Neural cell (in vitro differentiated cells): Measurements from ENCODE around the gene SSTR5. TPM values are rescaled to one million over a fixed set of nuclear protein-coding genes. Genes with fewer than 3 reads are reported as not detected.

Experiments used
- H2AFZ ChIP-seq: fragments of 200-600, 300-800 bp; sonication (generic), shearing (Covaris generic); 2 replicates; pipeline ENCODE4 v1.6.0; 2014; ENCODE audit warnings: low read depth, mild to moderate bottlenecking, antibody characterized with exemption, low read length, moderate library complexity
- H3F3A ChIP-seq: fragments of 200-600 bp; shearing (Covaris generic); 2 replicates; pipeline ENCODE4 v1.6.1; 2016; ENCODE audit warnings: mild to moderate bottlenecking, moderate library complexity, mixed read lengths, antibody characterized with exemption, low read length; ENCODE audit not compliant: insufficient read depth, poor library complexity, severe bottlenecking
- H3K27ac ChIP-seq: fragments of 200-600, 300-800 bp; sonication (generic), shearing (Covaris generic); 2 replicates; pipeline ENCODE4 v1.5.1; 2014; ENCODE audit warnings: mild to moderate bottlenecking, low read length, moderate library complexity
- H3K27me3 ChIP-seq: fragments of 300-800, 200-600 bp; sonication (generic), shearing (Covaris generic); 2 replicates; pipeline ENCODE4 v1.6.0; 2014; ENCODE audit warnings: mild to moderate bottlenecking, low read depth, low read length, moderate library complexity; ENCODE audit not compliant: insufficient read depth
- H3K36me3 ChIP-seq: fragments of 300-800, 200-600 bp; sonication (generic), shearing (Covaris generic); 2 replicates; pipeline ENCODE4 v1.5.1; 2014; ENCODE audit warnings: mild to moderate bottlenecking, antibody characterized with exemption, low read length, moderate library complexity; ENCODE audit not compliant: insufficient read depth
- H3K4me2 ChIP-seq: fragments of 300-800, 200-600 bp; sonication (generic), shearing (Covaris generic); 2 replicates; pipeline ENCODE4 v1.6.0; 2014; ENCODE audit warnings: mild to moderate bottlenecking, low read length
- H3K4me3 ChIP-seq: fragments of 300-800, 200-600 bp; sonication (generic), shearing (Covaris generic); 2 replicates; pipeline ENCODE4 v1.5.1; 2014; ENCODE audit warnings: mild to moderate bottlenecking, low read length, moderate library complexity
- H3K79me2 ChIP-seq: fragments of 200-600 bp; shearing (Covaris generic); replicated peaks from 2 replicates; pipeline ENCODE4 v1.6.0; 2014; ENCODE audit warnings: mild to moderate bottlenecking, low read length, moderate library complexity; ENCODE audit not compliant: insufficient read depth
- H3K9ac ChIP-seq: fragments of 300-800, 200-600 bp; sonication (generic), shearing (Covaris generic); 2 replicates; pipeline ENCODE4 v1.6.1; 2016; ENCODE audit warnings: mild to moderate bottlenecking, low read length, mixed read lengths
- H3K9me2 ChIP-seq: fragments of 200-600 bp; shearing (Covaris generic); 2 replicates; pipeline ENCODE4 v1.6.1; 2016; ENCODE audit warnings: mild to moderate bottlenecking, low read length, mixed read lengths; ENCODE audit not compliant: insufficient read depth
- H3K9me3 ChIP-seq: fragments of 200-600, 300-800 bp; sonication (generic), shearing (Covaris generic); 2 replicates; pipeline ENCODE4 v1.6.1; 2016; ENCODE audit warnings: mild to moderate bottlenecking, mixed run types, low read length, moderate library complexity, mixed read lengths
- H4K20me1 ChIP-seq: fragments of 200-600 bp; shearing (Covaris generic); 2 replicates; pipeline ENCODE4 v1.6.1; 2016; ENCODE audit warnings: mild to moderate bottlenecking, mixed run types; ENCODE audit not compliant: insufficient read depth
- CTCF ChIP-seq: fragments of 450-650 bp; IDR thresholded peaks from 2 replicates; pipeline ENCODE4 v1.5.1; 2014; ENCODE audit warnings: antibody characterized with exemption, mild to moderate bottlenecking, moderate library complexity; ENCODE audit not compliant: poor library complexity, severe bottlenecking
- EP300 ChIP-seq: fragments of 450-650 bp; conservative IDR thresholded peaks from 2 replicates; pipeline ENCODE4 v1.6.1; 2014; ENCODE audit warnings: antibody characterized with exemption, mild to moderate bottlenecking, moderate library complexity; ENCODE audit not compliant: poor library complexity, severe bottlenecking
- EZH2 ChIP-seq: fragments of 200-600, 300-800 bp; shearing (Covaris generic), sonication (generic); IDR thresholded peaks from 2 replicates; pipeline ENCODE4 v1.6.1; 2014; ENCODE audit warnings: antibody characterized with exemption, low read length, borderline replicate concordance, mild to moderate bottlenecking; ENCODE audit not compliant: insufficient read depth, poor library complexity, severe bottlenecking
- POLR2AphosphoS5 ChIP-seq: IDR thresholded peaks from 2 replicates; pipeline ENCODE4 v1.6.1; 2012
- RAD21 ChIP-seq: fragments of 450-650 bp; conservative IDR thresholded peaks from 2 replicates; pipeline ENCODE4 v1.6.1; 2014; ENCODE audit warnings: antibody characterized with exemption, mild to moderate bottlenecking, moderate library complexity
- SMC3 ChIP-seq: fragments of 450-650 bp; conservative IDR thresholded peaks from 2 replicates; pipeline ENCODE4 v1.6.1; 2014; ENCODE audit warnings: antibody characterized with exemption, mild to moderate bottlenecking, moderate library complexity; ENCODE audit not compliant: poor library complexity
- TAF1 ChIP-seq: IDR thresholded peaks from 2 replicates; pipeline ENCODE4 v1.6.1; 2012; ENCODE audit warnings: low read depth
- polyA plus RNA-seq: library from polyadenylated mRNA; depleted of rRNA; stranded (reverse); fragments of >200 nt; gene quantifications from 2 replicates; pipeline ENCODE4 v1.2.3, GENCODE V29; 2014
- TF ChIP-seq, protein P1 (sequence below): IDR thresholded peaks from 2 replicates; pipeline ENCODE4 v1.6.1; 2012; ENCODE audit warnings: borderline replicate concordance

SSTR5 gene
- polyA plus RNA-seq, 1 donor from 2014 or later, result not detected

DNA sequence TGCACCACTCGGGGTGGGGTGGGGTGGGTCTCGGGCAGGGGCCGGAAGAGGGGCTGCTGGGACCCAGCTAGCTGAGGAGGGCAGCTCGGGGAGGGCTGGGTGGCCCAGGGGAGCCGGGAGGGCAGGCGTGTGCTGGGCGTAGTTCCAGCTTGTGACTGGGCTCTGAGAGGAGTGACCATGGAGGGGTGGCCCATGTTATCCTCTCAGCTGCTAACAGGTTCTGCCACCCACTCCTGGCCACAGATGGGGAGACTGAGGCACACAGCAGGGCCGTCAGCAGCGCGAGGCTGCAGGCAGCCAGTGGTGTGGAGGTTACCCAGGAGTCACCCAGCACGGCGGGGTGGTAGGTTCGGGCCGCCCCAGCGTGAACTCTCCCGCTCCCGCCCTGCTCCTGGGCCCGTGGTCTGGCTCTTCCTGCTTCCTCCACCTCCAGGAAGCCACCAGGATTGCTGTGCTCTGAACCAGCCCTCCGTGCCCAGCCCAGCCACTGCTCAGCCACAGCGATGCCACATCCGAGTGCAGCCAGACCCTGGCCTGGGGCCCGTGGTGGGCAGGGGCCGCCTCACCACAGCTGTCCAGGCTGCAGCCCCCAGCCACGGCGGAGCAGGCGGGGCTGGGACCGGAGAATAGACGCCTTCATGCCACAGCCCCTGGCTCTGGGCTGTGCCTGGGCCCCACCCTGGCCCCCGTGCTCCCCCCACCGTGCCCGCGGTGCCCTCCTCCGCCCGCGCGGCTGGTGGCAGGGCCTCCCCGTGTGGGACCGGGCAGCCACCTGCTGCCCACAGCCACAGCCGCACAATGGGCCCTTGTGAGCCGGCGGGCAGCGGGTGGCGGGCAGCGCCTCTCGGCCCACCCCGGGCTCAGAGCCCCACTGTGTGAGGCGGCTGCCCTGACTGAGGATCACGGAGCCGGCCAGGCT, 26.3 kb upstream of the SSTR5 start:
- H3K9me2 ChIP-seq, result no peaks in the 10 kb centered on the region
- TF ChIP-seq SMC3 (no peak), TAF1 (no peak), RAD21 (no peak), EP300 (no peak), CTCF (no peak), POLR2AphosphoS5 (no peak), EZH2 (no peak)
- TF ChIP-seq, protein P1, sequence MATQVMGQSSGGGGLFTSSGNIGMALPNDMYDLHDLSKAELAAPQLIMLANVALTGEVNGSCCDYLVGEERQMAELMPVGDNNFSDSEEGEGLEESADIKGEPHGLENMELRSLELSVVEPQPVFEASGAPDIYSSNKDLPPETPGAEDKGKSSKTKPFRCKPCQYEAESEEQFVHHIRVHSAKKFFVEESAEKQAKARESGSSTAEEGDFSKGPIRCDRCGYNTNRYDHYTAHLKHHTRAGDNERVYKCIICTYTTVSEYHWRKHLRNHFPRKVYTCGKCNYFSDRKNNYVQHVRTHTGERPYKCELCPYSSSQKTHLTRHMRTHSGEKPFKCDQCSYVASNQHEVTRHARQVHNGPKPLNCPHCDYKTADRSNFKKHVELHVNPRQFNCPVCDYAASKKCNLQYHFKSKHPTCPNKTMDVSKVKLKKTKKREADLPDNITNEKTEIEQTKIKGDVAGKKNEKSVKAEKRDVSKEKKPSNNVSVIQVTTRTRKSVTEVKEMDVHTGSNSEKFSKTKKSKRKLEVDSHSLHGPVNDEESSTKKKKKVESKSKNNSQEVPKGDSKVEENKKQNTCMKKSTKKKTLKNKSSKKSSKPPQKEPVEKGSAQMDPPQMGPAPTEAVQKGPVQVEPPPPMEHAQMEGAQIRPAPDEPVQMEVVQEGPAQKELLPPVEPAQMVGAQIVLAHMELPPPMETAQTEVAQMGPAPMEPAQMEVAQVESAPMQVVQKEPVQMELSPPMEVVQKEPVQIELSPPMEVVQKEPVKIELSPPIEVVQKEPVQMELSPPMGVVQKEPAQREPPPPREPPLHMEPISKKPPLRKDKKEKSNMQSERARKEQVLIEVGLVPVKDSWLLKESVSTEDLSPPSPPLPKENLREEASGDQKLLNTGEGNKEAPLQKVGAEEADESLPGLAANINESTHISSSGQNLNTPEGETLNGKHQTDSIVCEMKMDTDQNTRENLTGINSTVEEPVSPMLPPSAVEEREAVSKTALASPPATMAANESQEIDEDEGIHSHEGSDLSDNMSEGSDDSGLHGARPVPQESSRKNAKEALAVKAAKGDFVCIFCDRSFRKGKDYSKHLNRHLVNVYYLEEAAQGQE, result no peak
- no peaks in the 10 kb centered on the region for H3K36me3 ChIP-seq
- H3K9me3 ChIP-seq, result no peaks in the 10 kb centered on the region
- no peak overlapping the region for H3K9ac ChIP-seq
- H3K4me3 ChIP-seq, result no peak overlapping the region
- H3K4me2 ChIP-seq, result no peak overlapping the region
- no peaks in the 10 kb centered on the region for H3K79me2 ChIP-seq
- no peak overlapping the region for H3K27ac ChIP-seq
- no peaks in the 10 kb centered on the region for H4K20me1 ChIP-seq
- H3F3A ChIP-seq, result no peaks in the 10 kb centered on the region
- no peak overlapping the region for H2AFZ ChIP-seq
- H3K27me3 ChIP-seq, result no peaks in the 10 kb centered on the region

DNA sequence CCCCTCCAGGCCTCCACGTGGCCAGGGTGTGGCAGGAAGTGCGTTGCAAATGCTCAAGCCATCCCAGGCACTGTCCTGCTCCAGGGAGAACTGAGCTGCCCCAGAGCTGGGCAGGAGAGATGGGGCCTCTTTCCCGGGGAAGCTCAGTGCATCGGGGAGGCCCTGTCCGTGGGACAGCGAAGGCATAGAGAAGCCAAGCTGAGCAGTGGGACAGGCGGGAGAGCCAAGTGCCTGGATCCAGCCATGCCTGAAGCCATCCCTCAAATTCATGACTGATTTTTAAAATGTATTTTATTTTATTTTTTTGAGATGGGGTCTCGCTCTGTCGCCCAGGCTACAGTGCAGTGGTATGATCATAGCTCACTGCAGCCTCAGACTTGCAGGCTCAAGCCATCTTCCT, 25.4 kb upstream of the SSTR5 start:
- no peaks in the 10 kb centered on the region for H3K79me2 ChIP-seq
- H2AFZ ChIP-seq, result no peak overlapping the region
- no peak overlapping the region for H3K27ac ChIP-seq
- H3K4me2 ChIP-seq, result no peak overlapping the region
- no peaks in the 10 kb centered on the region for H3K36me3 ChIP-seq
- no peaks in the 10 kb centered on the region for H4K20me1 ChIP-seq
- no peaks in the 10 kb centered on the region for H3F3A ChIP-seq
- no peak overlapping the region for H3K4me3 ChIP-seq
- H3K9me2 ChIP-seq, result no peaks in the 10 kb centered on the region
- H3K27me3 ChIP-seq, result no peaks in the 10 kb centered on the region
- no peaks in the 10 kb centered on the region for H3K9me3 ChIP-seq
- no peak overlapping the region for H3K9ac ChIP-seq
- TF ChIP-seq, protein P1, result no peak
- no peak for TF ChIP-seq TAF1
- TF ChIP-seq SMC3, result no peak
- TF ChIP-seq EZH2, result no peak
- TF ChIP-seq RAD21, result no peak
- no peak for TF ChIP-seq POLR2AphosphoS5
- TF ChIP-seq CTCF, result no peak
